Right lobe of liver (tissue), 4 donors: ENCODE measurements around the gene PARD6G.

Source experiments
- POLR2A ChIP-seq: fragments of 450-650 bp; IDR thresholded peaks from one replicate; pipeline ENCODE4 v1.6.1; 2017; ENCODE audit warnings: antibody characterized with exemption, mild to moderate bottlenecking
- TF ChIP-seq, protein P1 (sequence below), 4 donors: fragments of 200-600 bp in 3 of 4; fragments of 450-650 bp in 1 of 4; IDR thresholded peaks; one replicate each; pipeline versions ENCODE4 v1.5.1 to v1.8.0; 2016 to 2022; ENCODE audit warnings: antibody characterized with exemption in 4 of 4, mild to moderate bottlenecking in 2 of 4
- donor health status: DM: no; HTN: no; CAD: no.
- donor health status: DM: no; HTN: no; CAD: no.
- donor health status: DM: no; HTN: yes; CAD: no.

DNA sequence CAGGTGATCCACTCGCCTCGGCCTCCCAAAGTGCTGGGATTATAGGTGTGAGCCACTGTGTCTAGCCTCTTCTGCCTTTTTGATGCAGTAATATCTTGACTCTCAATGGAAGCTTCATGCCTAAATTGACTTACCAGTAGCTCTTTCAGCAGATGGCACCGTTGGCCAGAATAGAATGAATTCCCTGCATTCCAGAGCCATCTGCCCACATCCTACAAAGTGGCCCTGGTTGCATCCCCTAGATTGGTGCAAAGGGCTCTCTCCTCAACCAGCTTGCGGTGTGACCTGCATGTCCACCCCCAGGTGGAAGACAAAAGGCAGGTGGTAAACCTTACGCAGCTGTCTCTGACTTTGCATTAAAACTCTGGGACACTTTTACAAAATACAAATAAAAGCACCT lies 4.4 kb upstream of the PARD6G start:
- TF ChIP-seq, protein P1, sequence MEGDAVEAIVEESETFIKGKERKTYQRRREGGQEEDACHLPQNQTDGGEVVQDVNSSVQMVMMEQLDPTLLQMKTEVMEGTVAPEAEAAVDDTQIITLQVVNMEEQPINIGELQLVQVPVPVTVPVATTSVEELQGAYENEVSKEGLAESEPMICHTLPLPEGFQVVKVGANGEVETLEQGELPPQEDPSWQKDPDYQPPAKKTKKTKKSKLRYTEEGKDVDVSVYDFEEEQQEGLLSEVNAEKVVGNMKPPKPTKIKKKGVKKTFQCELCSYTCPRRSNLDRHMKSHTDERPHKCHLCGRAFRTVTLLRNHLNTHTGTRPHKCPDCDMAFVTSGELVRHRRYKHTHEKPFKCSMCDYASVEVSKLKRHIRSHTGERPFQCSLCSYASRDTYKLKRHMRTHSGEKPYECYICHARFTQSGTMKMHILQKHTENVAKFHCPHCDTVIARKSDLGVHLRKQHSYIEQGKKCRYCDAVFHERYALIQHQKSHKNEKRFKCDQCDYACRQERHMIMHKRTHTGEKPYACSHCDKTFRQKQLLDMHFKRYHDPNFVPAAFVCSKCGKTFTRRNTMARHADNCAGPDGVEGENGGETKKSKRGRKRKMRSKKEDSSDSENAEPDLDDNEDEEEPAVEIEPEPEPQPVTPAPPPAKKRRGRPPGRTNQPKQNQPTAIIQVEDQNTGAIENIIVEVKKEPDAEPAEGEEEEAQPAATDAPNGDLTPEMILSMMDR (IDR thresholded peaks at IDR 0.05) = no peak
- no peak for TF ChIP-seq POLR2A
